GM20431 (cell line): ENCODE data around the gene SMPX.

ENCODE experiments used
- in situ Hi-C: fragments of 300-500 bp; cut with MseI, MboI; formaldehyde crosslinking; loops from one replicate; pipeline ENCODE4 v1.15.0; 2020; ENCODE audit warnings: low sequenced_read_pairs; ENCODE audit not compliant: unreplicated experiment

SMPX gene

GRCh38 chrX:21721195-21721594 lies 36.7 kb downstream of the SMPX start:
- in situ Hi-C loops: no loop called here

- in situ Hi-C loops: no loop called here
Observed at GRCh38 chrX:21718575-21718974, 39.3 kb downstream of the SMPX start.

- in situ Hi-C loops: no loop called here
Observed at GRCh38 chrX:21717802-21718201, 40.1 kb downstream of the SMPX start.

GRCh38 chrX:21715825-21716224 lies 42.1 kb downstream of the SMPX start:
- in situ Hi-C loops: no loop called here

GRCh38 chrX:21715337-21715736 lies 42.6 kb downstream of the SMPX start:
- in situ Hi-C loops: no loop called here

GRCh38 chrX:21711848-21712197 lies 46.1 kb downstream of the SMPX start:
- in situ Hi-C loops: no loop called here

GRCh38 chrX:21711129-21711847 lies 46.6 kb downstream of the SMPX start:
- in situ Hi-C loops: no loop called here

- in situ Hi-C loops: no loop called here
Observed at GRCh38 chrX:21708116-21708515, 49.8 kb downstream of the SMPX start.

GRCh38 chrX:21705225-21705624 lies 52.7 kb downstream of the SMPX start:
- in situ Hi-C loops: no loop called here

GRCh38 chrX:21702725-21703124 lies 55.2 kb downstream of the SMPX start:
- in situ Hi-C loops: no loop called here

- in situ Hi-C loops: no loop called here
Observed at GRCh38 chrX:21700967-21701366, 56.9 kb downstream of the SMPX start.

GRCh38 chrX:21700275-21700674 lies 57.6 kb downstream of the SMPX start:
- in situ Hi-C loops: no loop called here

- in situ Hi-C loops: no loop called here
Observed at GRCh38 chrX:21699136-21699535, 58.8 kb downstream of the SMPX start.

GRCh38 chrX:21698272-21698671 lies 59.6 kb downstream of the SMPX start:
- in situ Hi-C loops: no loop called here

GRCh38 chrX:21691512-21692018 lies 66.4 kb downstream of the SMPX start:
- in situ Hi-C loops: no loop called here

- in situ Hi-C loops: no loop called here
Observed at GRCh38 chrX:21683941-21684340, 74.0 kb downstream of the SMPX start.

GRCh38 chrX:21678048-21678612 lies 79.8 kb downstream of the SMPX start:
- in situ Hi-C loops: no loop called here

- in situ Hi-C loops: no loop called here
Observed at GRCh38 chrX:21675931-21676330, 82.0 kb downstream of the SMPX start.

- in situ Hi-C loops: no loop called here
Observed at GRCh38 chrX:21674430-21675186, 83.3 kb downstream of the SMPX start.

- in situ Hi-C loops: no loop called here
Observed at GRCh38 chrX:21666679-21667078, 91.2 kb downstream of the SMPX start.

- in situ Hi-C loops: no loop called here
Observed at GRCh38 chrX:21666252-21666651, 91.7 kb downstream of the SMPX start.
